ENCODE results near the gene CEP70.
"Not testable (repeated sequence)": the region's sequence is repeated elsewhere in the genome, so short reads cannot be mapped to it uniquely, and the experiment has no call there.

Gene CEP70

DNA sequence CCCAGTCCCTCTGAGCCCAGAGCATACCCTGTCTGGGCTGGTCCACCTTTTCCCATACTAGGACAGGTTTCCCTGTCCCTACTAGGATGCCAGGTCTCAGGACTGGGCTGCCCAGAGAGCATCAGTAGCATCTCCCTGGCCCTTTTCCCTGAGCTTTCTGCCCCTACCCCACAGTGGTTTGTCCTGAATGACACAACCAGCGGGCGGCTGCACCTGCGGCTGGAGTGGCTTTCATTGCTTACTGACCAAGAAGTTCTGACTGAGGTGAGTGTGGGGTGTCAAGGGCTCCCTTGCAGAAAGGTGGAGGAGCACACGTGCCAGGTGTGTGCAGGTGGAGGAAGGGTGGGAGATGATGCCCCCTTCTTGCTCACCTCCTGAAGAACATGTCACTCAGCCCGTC is 126.1 kb downstream of the CEP70 start:
- DNase-seq: no peak

DNA sequence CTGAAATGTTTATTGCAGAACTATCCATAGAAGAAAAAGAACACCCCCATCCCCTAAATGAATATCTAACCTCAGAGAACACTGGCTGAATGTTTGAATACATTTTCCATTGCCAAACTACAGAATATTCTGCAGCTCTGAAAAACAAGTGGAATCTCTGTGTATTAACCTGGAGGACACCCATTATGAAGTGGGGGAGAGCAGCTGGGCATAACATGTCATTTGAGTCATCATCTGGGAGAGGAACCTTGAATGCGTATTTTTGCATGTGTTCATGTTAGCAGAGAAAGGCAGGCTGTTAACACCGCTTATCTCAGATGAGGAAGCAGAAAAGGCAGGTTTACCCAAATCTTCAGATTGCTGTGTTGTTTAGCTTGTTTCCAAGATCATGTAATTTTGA is 128.1 kb downstream of the CEP70 start:
- DNase-seq: no peak

DNA sequence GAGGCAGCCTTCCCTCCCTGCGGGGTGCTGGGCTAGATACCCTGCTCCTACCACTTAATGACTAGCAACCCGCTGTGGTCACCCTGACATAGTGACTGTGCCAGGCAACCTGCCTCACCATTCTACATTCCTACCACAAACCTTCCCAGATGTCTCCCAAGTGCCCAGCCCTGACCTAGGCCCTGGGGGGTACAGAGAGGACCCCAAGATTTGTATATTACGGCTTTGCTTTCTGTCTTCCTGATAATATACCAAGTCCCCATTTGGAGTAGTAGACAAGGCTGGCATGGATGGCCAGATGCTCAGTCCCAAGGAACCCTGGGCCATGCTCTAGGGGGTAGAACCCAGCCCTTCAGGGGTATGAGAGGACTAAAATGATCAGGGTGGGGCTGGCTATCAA is 128.6 kb downstream of the CEP70 start:
- no peak for DNase-seq

DNA sequence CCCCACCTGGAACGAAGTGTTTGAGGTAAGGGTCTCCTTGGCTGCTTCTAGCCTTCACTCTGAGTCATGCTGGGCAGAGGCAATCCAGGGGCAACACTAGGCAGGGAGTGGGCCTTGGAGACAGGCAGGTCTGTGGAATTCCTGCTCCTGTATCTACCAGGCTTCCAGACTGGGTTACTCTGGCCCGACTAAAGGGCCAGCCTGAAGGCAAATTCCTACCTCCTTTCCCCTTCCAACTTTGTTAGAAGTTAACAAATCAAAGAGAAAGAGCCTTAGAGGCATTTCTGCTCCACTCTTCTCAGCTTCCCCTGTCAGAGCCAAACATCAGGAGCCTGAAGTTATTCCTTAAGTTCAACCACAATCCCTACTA is 129.6 kb downstream of the CEP70 start:
- no peak for DNase-seq

DNA sequence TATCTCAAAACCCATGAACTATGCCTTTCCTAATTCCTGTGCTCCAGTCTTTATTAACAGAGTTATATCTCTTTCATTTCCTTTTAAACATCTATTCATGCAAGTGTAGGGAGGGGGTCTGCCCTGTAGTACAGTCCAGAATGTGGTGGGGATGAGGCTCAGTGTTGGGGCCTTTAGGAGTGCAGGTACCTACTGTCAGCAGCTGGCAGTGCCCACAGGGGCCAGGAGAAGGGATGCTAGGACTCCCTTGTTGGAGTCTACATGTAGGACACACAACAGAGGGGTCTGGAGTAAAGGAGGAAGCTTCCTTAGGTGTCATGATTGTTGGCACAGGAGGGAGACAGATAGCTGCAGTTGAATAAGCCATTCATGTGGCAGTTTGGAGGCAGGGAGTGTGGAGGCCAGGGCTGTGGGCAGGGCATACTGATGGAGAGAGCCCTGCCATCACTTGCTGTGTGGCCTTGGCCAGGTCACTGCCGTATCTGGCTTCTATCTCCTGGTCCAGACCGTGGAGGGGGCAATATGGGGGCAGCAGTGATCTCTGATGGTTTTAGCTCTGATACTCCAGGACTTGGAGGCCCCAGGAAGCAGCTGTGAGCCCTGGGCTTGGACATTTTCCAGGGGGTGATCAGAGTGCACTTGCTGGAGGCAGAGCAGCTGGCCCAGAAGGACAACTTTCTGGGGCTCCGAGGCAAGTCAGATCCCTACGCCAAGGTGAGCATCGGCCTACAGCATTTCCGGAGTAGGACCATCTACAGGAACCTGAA is 130.2 kb downstream of the CEP70 start:
- no peak for DNase-seq

DNA sequence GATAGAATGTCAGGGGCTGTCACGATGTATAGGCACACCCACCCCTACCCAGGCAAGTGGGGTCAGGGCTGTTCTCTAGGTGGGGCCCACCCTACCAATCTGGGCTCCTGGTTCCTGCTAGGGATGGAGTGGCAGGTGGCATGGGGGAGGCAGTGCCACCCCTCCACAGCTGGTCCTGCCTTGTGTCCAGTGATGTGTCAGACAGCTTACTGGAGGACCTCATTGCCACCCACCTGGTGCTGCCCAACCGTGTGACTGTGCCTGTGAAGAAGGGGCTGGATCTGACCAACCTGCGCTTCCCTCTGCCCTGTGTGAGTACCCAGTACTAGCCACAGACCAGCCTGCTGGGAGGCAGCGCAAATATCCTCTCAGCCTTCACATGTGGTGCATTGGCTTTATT is 132.2 kb downstream of the CEP70 start:
- DNase-seq: no peak

DNA sequence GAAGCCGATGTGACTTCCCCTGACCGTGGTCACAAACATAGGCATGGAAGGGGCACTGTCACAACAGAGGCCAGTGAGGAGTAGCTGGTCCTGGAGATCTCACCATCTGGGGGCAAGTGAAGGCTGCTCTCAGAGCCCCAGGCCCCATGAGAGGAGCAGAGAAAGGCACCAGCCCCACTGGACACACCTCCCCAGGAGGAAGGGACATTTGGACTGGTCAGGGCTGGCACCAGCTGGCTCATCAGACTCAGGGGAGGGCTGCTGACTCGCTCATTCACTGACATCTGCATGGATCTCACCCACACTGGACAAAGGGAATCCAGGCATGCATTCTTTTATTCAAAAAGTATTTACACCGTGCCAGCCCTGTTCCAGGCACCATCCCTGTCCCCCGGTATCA is 132.8 kb downstream of the CEP70 start:
- DNase-seq: no peak

DNA sequence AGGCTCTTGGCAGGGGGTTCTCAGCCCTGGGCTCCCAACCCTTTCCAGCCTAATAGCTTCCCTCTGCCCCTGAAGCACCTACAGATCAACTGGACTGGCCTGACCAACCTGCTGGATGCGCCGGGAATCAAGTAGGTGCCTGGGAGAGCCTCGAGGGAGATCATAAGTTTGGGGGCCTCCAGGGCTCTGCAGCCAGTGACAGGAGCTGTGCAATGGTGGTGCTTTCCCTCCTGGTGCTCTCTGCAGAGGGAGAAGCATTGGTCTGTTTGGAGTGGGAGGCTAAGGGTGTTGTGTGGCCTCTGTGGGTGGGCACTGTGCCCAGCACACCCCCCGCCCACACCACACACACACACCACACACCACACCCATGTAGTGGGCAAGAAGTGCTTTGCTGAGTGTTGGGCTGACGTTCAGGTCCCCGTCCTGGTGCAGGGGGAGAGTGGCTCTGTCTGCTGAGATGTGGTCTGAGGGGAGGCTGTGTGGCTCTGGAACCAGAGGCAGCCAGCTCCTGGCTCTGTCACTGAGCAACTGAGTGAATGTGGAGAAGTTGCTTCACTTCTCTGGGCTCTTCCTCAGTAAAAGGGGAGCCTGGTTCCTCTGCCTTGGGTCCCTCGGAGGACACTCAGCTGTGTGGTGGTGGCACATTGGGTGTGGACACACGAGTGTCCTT is 133.4 kb downstream of the CEP70 start:
- DNase-seq: no peak

DNA sequence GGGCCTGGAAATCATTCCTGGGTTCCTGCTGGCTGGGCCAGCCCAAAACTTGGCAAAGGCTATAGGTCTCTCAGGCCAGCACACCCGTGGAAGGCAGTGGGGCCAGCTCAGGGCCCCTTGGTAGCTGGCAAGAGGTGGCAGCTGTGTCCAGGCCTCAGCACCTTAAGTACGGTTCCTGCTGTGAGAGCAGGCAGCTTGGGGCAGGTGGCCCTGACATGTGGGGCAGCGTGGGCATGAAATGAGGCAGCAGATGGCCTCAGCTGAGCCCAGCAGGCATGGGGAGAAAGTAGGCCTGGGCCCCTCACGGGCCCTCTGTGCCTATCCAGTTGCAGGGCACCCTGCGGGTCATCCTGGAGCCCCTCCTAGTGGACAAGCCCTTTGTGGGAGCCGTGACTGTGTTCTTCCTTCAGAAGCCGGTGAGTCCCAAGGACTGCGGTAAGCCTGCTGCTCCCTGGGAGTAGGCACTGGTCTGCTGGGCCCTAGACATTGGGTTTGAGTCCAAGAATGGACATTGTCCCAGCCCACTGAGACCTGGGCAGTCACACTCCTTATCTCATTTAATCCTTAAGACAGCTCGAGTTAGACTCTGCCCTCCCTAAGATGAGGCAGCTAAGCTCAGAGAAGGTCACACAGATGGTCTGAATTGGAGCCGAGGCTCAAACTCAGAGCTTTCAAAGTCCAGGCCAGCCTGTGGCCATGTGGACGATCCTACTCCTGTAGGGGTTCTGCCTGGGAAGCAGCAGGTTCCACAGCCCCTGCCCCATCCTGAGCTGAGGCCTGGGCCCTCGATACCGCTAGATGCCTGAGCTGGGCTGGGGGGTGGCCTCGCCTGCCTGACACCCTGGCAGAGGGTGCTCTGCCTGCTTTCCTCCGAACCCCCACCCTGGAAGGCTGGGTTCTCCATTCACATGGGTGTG is 134.2 kb downstream of the CEP70 start:
- DNase-seq: no peak

DNA sequence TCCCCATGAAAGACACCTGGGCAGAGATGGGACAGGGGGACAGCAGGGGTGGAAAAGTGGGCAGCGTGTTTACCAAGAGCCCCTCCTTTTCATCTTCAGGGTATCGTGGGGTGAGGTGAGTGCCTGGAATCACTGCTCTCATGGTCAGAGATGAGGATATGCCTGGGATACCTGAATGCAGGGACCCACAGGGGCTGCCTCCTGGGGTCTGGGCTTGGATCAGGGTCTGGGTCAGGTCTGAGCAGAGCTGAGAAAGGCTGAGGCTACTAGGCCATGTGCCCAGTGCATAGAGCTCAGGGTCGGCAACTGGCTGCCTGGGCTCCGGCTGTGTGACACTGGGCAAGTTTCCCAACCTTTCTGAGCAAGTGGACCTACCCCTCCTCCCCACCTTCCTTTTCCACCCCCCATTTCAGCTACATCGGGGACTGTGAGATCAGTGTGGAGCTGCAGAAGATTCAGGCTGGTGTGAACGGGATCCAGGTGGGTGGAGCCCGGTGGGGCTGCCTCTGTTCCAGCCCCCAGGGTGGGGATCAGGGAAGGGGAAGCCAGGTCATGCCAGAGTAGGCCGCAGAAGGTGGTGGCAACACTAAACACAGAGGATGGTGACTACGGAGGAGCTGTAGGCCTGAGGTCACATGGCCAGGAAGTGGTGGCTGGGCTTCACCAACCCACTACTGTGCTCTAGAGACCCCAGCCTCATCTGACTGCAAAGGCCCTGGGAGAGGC is 135.1 kb downstream of the CEP70 start:
- DNase-seq: no peak

DNA sequence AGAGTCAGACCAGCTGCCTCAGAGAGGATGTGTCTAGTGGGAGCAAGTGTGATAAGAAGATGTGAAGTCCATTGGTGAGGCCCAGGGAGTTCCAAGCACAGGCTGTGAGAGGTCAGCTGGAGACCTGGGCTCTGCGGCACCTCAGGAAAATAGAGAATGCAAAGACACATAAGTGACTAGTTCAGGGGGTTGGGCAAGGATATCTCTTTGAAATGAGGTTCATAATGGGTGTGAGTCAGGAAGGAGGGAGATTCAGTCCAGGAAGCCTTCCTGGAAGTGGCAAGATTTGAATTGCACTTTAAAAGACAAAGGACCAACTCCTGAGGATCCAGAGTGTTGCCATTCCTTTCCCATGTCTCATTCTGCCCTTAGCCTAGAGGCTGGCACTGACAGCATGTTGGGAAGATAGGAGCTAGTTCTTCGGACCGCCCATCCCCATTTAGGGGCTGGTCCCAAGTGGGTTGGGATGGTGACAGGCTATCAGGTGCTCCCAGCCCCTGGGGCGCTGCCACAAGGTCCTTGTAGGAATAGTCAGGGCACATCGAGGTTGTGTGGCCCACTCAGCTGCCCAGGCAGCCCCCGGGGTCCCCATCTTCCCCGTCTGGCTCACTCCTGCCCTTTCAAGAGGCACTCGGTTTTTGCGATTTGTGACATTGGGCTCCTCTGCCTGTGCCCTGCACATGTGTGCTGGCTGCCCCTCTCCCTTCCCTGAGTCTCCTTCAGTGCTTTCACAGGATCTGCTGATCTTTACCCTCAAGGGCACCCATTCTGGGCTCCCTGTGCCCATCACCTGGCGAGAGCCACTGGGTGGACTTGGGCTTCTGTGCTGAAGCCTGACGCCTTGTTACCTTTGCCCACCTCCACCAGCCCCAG is 136.0 kb downstream of the CEP70 start:
- no peak for DNase-seq

DNA sequence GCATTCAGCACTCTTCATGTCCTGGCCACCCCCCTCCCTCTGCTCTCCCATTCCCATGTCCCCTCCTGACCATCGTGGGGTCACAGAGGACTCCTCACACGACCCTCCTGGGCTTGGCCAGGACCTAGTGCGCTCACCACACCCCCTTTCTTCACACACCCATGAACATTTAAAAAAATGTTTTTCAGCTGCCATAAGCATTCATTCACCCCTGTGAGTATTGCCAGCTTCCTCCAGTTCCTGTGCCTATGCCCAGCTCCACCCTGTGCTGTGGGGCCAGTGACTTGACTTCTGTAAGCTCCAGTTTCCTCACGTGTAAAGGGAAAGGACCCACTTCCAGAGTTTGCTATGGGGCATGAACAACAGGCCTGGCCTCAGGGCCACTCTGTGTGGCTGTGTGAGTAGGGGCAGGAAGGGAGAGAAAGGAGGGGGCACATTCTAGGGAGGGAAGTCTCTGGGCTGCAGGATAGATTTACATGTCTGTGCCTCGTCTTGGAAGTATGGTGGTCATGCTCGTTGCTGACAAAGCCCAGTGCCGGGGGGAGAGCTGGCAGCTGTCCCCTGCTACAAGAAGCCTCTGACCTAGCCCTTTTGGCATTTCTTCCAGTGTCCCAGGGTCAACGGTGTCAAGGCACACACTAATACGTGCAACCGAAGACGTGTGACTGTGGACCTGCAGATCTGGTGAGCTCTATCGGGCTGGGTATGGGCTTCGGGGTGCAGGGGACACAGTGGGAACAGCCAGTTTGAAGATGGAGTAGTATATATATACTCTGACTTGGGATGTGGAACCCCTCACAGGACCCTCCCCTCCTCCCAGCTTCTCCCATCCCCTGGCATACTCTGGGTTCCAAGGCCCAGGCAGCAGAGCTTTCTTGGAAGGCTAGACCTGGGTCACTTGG is 136.8 kb downstream of the CEP70 start:
- no peak for DNase-seq

DNA sequence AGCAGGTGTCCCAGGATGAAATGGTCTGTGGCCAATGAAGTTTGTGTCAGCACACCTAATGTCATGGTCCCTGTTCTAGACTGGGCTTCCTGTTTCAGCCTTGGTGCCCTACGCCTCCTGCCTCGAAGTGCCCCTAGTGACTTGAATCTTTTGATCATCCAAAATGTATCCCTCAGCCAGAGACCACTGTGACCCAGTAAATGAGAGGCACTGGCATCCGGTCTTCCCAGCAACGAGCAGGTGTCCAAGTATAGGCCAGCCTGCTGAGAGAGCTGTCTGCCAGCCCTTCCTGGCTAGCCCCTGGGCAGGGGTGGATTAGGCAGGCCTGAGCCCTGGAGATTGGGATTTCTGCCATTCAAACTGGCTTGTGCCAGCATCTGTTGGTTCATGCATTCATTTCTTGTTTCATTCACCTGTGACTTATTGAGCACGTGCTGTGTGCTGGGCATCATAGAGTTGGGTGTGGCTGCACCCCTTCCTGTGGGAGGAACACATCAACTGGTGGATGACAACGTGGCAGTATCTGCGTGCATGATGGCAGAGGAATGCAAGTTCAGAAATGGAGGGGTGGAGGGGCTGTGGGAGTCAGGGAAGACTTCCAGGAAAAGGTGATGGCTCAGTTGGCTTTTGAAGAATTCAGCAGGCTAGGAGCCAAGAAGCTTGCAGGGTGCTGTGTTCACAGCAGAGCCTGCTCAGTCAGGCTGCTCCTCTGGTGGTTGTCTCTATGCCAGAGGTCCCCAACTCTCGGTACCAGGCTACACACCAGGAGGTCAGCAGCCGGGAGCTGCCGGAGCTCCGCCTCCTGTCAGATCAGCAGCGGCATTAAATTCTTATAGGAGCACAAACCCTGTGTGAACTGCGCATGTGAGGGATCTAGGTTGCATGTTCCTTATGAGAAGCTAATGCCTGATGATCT is 138.0 kb downstream of the CEP70 start:
- peak in 1 of 5 donors; percentile 36 for DNase-seq

DNA sequence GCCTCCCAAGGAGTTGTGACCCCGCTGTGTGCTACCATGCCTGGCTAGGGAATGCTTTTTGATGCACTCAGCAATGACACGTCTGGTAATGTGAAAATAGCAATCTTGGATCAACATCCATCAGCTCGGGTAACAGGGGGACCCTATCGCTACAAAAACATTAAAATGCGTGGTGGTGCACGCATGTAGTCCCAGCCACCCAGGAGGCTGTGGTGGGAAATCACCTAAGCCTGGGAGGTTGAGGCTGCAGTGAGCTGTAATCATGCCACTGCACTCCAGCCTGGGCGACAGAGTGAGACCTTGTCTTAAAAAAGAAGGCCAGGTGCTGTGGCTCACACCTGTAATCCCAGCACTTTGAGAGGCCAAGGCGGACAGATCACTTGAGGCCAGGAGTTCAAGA is 140.1 kb downstream of the CEP70 start:
- DNase-seq: not testable (repeated sequence)

DNA sequence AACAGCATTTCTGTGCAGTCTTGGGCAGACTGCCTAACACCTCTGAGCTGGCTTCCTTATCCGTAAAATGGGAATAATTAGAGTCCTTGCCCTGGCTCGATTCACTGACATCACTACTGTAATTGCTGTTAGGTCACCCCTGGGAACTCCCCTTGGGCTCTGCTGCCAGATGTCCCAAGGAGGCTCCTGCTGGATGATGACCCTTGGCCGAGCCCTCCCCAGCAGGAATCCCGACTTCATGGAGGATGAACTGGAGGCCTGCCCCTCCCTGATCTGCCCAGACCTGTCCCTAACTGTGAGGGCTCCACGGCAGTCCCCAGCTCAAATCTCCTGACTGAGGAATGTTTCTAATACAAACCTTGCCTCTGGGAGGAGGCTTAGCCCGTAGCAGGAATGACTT is 141.6 kb downstream of the CEP70 start:
- DNase-seq: no peak

DNA sequence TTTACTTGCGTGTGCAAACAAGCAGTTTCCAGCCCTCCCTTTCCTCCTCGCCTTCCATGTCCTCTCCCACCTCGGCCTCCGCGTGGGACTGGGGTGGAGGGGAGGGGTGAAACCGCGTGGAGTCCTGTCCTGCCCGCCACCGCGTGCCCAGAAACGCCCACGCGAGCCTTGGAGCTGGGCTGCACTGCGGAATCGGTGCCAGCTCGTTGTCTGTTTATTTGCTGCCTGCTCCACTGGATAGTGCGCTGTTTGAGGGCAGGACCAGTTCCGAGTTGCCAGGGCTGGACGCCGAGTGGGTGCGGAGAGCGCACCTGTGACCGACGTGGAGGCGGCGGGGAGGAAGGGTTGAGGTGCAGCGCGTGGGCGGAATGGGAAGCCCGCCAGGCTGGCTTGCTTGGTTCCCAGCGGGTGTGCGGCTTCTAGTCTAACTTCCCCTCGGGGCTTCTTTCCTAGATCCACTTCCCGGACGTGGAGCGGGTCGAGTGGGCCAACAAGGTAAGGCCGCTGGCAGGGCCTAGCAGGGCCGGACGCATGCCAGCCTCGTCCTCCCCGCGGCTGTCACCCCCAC is 142.4 kb downstream of the CEP70 start:
- DNase-seq: no peak

DNA sequence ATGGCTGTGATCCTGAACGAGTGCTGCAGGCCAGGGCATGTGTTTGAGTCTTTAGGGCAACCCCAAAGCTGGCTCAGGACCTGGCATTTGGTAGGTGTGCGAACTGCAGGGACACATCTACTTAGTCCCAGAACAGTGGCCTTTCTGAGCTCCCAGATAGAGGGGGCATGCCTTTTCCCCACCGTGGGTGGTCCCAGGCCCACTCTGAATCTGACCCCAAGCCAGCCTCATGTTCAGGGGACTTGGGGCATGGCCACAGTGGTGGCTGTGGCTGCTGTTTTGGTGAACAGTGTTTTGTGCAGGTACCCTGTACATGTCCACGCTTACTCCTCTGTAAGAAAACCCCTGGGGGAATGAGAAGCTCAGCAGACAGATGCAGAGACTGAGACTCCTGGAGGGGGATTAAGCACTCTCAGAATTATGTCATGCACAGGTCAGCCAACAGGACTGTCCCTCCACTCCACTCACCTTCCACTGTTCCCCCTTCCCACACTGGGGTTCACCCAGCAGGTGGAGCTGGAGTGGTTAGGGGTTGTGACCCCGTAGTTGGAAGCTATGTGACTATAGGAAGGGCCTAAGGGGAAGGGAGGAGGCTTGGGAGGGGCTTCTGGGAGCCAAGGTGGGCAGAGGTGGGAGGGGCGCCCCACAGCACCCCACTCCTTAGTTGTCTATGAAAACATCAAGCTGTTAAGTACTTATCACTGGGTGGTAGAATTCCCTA is 143.2 kb downstream of the CEP70 start:
- DNase-seq: no peak

DNA sequence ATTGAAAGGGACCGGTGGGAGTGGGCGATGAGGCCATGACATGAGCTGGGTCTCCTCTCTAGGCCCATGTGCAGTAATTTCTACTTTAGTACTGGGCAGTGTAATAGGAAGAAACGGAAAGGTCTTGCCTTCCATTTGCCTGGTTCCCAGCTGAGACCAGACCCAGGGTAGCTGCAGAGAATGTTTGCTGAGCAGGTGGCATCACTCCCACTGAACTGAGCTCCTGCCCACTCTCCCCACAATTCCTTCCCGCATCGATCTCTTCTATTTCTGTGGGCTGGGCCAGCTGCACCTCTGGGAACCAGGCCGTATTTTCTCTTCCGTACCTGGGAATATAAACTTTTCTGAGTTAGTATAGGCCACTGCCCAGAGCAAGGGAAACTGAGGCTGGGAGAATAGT is 143.9 kb downstream of the CEP70 start:
- no peak for DNase-seq

DNA sequence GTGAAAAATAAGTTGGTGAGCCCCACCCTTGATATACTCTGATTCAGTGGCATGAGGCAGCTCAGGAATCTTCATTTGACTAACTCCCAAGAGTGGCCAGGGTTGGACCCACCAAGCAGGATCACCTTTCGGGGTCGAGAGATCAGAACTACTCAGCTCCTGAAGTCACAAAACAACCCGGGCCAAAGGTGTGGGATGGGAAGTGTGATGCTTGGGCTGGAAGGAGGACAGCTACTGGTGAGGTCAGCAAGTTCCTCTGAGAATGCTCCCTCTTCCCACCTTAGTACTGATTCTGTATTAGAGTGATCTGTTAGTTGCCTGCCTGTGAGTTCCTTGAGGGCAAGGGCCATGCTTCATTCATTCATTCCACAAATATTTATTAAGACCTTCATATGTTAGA is 144.6 kb downstream of the CEP70 start:
- DNase-seq: no peak
